GM18508 (cell line): Measurements from ENCODE around the gene RBMS3.
"Not testable (repeated sequence)": the region's sequence is repeated elsewhere in the genome, so short reads cannot be mapped to it uniquely, and the experiment has no call there.

Experiments
- ATAC-seq: cut with Tn5 transposase; IDR thresholded peaks from one replicate; pipeline ENCODE4 v1.9.1; 2021; ENCODE audit warnings: moderate number of reproducible peaks; ENCODE audit not compliant: insufficient read depth, unreplicated experiment

RBMS3 gene

DNA sequence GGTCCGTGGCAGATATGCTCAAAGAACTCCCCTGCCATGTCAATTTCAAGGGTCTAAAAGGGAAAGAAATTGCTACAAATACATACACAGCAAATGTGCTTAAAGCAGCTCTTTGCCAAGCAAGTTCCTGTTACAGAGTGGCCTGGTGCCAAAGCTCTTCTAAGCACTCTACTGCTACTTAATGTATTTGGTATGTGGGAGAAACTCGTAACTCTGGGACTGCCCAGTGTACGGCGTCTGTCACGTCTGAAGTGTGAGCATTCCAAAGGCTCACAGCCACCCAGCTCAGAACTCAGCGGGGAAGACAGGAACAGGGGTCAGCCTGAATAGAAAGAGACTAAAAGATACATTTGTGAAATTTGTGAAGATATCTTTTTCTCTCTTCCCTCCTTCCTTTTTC, 54.6 kb downstream of the RBMS3 start:
- no peak for ATAC-seq

DNA sequence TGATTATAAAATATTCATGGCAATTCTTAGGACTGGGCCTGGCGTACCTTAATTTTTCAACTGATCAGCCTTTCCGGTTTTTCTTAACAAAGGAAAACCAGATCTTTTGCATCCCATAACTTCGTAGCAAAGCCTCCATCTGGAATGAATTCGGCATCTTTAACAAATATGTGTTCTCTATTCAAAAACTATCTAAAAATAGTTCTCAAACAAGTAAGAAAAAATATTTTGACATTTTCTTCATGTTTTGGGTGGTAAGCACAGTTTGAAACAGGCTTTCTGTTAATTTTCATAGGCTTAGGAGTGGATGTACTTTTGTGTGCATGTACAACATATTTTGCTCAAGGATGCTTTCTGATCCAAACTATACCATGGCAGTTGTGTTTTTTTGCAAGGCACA, 55.1 kb downstream of the RBMS3 start:
- ATAC-seq, result no peak

DNA sequence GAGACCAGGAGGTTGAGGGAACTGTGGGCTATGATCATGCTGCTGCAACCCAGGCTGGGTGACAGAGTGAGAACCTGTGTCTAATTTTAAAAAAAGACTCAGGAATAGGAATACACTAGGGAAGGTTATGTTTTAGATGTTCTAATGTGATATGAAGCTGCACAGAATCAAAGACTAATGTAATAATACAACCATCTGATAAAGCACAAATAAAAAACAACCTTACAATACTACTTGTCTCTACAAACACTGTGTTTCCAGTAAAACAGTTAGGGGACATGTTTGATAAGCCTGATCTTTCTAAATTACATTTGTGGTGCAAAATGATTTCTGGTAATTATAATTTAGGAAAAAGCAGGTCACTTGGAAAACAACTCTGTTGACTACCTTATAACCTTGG, 56.7 kb downstream of the RBMS3 start:
- ATAC-seq, result no peak

DNA sequence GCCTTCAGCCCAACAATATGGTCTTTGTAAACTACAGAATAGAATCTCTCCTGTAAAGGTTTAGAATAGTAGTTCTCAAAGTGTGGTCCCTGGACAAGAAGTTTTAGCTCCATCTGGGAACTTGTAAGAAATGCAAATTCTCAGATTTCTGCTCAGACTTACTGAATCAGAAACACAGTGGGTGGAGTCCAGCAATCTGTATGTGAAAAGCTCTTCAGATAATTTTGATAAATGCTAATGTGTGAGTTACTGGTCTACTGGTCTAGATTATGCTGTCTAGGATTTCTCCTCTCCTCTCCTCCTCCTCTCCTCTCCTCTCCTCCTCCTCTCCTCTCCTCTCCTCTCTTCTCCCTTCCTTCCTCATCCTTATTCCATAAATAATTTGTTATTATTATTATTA, 57.5 kb downstream of the RBMS3 start:
- ATAC-seq, result no peak

DNA sequence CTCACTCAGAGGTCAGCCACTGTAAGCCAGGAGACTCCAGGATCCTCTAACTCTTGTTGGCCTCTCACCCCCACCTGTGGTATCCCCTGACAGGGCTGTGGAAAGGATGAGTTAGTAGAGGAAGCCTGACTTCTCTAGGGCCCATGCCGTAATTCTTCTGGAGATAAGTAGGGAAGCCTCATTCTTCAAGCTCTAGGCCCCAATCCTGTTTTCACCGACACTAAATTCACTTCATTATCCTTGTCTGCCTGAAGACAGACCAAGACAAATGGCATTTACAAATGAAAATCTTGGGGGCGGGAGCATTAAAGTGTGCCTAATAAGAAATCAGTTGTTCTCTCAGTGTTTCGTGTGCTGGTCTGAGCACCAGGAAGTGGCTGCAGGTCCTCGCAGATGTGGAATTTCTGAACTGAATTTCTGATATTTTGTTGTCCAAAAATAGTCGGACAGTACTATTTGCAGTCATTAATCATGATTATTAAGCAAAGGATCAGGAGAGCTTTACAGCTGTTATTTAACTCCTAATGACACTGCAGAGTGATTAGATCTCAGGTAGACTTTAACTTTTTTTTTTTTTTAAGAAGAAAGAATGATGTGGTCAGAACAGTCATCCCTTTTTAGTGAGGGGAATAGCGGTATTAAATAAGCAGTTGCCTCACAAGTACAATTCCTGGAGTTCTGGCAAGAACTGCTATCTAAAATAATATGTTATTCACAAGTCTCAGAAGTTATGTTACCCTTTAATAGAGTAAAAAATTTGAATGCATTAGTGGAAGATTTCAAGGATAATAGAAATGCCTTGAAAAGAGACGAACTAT, 58.4 kb downstream of the RBMS3 start:
- no peak for ATAC-seq

DNA sequence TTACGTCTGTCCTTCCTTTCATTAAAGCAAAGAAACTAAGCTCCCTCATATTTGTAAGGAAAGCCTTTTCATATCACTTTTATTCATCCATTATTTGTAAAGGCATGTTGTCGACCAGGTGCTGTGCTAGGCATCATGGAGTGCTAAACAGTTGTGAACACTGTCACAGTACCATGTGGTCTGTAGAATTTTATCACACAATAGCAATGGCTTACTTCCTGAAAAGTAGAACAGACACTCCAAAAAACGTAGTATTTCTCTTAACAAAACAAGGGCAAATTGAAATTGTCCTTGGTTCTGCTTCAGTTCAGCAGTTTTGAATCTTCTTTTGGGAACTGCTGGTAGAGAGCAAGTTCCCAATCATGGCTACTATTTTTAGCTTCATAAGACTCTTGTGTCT, 63.3 kb downstream of the RBMS3 start:
- no peak for ATAC-seq

DNA sequence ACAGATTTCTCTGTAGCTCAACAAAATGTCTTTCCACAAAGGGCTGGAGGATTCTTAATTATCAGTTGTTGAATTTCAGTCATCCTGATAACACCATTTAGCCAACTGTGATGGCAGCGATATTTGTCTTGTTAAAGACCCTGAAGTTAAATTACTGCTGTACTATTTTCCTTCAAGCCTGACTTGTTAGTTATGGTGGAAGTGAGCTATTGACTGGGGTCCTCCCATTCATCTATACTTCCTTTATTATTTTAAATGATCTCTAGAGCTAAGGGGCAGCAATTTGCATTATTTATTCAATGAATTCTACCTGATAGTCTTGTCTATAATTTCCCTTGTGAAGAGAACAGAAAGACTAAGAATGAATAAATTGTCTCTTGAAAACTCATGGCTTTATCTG, 64.1 kb downstream of the RBMS3 start:
- ATAC-seq, result no peak

DNA sequence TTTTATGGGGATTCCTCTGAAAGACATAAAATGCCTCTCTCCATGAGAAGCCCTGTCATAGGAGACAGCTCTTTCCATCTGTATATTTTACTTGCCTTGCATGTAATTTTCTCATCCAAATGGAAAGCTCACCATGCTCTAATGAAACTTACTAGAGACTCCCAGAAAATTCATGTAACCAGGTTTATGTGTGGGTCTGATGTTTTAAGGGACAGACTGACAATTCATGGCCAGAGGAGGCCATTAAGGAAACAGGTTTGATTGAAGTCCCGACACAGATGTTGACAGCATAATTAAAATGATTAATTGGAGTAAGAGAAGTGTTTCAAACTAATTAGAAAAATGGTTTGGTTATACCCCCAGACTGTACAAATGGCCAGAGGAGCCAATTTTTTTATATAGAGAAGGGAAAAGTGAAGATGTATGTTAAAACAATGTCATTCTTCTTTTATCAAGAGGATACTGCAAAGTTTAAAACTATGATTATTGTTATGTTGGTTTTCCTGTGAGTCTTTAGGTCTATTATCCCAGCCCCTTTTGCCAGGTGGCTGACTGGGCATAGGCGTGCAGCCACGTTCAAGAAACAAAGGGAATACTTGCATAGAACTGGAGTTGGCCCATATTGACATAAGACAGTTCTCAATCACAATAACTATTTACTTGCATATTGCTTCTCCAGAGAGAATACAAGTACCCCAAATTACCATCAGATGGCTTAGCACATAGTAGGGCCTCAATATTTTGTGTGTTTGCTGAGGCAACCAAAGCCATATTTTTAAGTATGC, 64.8 kb downstream of the RBMS3 start:
- no peak for ATAC-seq

DNA sequence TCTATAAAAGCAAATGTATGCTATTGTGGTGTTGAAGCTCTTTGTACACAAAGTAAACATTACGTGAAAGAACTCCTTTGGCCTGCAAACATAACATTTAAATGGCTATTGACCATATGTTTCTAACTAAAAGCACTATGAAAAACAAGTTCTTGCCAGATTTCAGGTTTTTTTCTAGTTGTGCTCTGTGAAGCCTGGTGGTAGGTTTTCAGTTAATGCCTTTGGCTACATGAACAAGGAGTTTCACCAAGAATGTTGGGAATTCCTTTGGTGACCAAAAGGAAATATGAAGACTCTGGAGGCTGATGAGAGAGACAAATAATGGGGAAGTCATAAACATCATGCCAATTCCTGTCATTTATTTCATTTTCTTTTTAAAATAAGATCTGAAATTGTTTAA, 66.0 kb downstream of the RBMS3 start:
- ATAC-seq, result no peak

DNA sequence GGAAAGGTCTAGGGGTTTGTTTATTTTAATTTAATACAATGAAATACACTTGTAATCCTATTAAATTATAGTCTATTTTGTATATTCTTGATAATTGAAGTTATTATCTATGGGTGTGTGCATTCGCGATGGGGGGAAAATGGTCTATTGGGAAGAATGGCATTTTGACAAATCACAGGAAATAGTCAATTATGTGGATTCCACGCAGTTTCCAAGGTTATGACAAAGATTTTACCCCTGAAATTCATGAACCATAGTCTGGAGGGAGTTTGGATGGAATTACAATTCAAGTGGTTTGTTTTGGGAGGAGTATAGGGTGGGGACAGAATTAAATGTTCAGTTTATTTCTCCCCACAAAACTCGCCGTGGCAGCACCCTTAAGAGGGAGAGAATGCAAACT, 66.5 kb downstream of the RBMS3 start:
- ATAC-seq, result no peak

DNA sequence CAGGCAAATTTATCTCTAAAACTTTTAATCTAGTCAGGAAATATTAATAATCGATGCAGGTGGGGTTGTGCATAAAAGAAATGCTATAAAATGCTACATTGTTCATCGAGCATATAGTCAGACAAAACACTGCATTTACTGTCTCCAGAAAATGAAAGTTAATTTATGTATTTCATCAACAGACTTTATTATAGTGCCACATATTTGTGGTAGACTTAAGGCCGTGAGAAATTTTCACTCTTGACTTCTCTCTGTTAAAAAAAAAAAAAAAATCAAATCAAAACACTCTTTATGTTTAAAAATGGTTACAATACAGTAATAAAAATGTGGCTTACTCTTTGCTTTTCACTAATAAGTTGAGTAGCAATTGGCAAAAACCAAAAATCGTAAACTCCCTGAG, 67.4 kb downstream of the RBMS3 start:
- no peak for ATAC-seq

DNA sequence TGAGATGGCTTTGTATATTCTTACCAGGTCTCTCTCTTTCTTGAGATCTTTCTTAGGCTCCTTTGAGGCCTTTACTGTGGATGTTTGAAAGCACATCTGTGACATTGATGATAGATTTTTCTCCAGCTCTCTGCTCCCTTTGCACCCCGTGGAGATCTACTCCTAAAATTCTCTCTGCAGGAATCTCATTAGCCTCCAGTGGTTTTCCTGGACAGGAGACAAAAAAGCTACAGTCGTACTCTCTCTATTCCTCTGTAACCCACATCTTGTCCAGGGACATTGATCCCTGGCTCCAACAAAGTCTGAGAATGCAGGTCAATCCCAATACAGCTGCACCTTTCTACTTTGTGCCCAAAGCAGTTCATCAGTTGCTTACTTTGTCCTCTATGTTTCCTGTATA, 68.2 kb downstream of the RBMS3 start:
- ATAC-seq, result no peak

DNA sequence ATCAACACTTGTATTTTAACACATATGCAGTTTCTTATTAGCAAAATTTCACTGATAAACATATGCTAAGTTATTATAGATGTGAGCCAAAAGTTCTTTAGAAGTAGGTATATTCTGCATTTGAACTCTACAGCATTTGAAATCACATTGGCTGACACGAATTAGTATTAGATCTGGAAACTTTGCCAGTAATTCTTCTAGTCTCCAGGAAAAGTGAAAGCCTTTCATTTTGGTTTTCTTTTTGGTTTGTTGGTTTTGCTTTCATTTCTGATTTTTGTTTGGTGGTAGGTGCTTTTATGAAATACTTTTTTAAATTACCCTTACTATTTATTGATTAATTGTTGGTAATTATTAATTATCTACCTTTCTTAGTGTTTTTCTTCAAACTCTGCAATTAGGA, 72.9 kb downstream of the RBMS3 start:
- no peak for ATAC-seq

DNA sequence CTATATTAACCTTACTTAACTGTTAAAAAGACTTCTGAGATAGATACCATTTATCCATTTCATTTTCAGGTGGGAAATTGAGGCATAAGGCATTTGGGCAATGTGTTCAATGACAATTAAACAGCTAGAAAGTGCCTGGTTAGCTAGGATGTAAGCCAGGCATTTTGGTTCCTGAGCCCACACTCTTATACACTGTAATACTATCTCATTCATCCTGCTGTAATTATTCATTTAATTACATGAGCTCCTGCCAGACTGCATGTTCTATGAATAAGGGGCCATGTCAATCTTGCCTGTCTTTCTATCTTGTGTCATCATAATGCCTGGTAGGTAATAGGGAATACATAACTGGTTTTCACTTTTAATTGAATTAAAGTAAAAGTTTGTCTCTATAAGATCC, 74.0 kb downstream of the RBMS3 start:
- ATAC-seq, result no peak

DNA sequence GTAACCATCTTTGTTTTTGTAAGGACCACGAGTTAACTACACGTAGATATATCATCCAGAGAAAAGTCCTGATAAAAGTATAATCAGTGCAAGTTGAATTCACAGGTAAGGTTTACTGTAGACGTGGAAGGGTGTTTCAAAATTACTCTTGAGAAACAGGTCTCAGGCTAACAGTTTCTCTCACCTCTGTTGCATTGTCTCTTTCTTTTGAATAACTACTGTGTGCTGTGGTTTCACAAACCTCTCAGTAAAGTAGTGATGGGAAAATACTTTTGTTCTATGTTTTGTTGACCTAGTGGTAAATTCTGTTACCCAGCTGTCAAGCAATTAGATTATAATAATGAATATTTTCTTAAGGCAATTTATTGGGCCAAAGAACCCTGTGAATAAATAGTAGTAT, 75.2 kb downstream of the RBMS3 start:
- ATAC-seq, result no peak

DNA sequence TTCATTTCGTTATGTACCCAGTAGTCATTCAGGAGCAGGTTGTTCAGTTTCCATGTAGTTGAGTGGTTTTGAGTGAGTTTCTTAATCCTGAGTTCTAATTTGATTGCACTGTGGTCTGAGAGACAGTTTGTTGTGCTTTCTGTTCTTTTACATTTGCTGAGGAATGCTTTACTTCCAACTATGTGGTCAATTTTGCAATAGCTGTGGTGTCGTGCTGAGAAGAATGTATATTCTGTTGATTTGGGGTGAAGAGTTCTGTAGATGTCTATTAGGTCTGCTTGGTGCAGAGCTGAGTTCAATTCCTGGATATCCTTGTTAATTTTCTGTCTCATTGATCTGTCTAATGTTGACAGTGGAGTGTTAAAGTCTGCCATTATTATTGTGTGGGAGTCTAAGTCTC, 79.4 kb downstream of the RBMS3 start:
- not testable (repeated sequence) for ATAC-seq

DNA sequence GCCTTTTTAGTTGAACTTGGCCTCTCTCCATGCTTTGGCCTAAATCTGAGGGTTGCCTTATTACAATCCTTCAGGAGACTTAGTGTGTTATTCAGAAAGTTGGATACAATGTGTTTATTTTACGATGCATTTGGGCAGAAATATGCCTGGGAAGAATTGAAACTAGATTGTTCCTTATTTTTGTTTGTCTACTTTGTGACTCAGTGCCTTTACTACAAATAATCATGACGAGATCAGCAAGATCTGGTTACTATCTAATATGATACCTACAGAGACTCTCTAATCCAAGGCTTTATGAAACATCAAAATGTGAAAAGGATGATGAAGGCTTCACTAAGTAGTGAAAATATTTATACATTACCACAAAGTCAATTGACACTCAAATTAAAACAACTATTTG, 82.2 kb downstream of the RBMS3 start:
- ATAC-seq, result no peak

DNA sequence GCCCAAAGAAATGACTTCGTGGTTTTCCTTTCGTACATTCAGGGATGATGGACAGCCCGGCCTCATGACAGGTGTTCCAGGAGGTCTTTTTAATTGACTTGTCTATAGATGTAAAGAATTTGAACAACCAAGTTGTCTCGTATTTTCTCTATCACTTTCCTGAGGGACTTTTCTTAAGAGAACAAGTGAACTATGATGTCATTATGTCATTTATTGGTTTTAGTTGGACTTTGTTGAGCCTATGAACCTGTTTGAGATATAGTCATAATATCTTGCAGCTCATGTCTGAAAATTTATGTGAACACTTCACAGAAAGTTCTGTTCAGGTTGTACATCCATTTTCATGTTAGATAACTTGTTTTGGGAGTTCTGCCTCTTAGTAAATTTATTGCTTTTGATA, 89.2 kb downstream of the RBMS3 start:
- no peak for ATAC-seq

DNA sequence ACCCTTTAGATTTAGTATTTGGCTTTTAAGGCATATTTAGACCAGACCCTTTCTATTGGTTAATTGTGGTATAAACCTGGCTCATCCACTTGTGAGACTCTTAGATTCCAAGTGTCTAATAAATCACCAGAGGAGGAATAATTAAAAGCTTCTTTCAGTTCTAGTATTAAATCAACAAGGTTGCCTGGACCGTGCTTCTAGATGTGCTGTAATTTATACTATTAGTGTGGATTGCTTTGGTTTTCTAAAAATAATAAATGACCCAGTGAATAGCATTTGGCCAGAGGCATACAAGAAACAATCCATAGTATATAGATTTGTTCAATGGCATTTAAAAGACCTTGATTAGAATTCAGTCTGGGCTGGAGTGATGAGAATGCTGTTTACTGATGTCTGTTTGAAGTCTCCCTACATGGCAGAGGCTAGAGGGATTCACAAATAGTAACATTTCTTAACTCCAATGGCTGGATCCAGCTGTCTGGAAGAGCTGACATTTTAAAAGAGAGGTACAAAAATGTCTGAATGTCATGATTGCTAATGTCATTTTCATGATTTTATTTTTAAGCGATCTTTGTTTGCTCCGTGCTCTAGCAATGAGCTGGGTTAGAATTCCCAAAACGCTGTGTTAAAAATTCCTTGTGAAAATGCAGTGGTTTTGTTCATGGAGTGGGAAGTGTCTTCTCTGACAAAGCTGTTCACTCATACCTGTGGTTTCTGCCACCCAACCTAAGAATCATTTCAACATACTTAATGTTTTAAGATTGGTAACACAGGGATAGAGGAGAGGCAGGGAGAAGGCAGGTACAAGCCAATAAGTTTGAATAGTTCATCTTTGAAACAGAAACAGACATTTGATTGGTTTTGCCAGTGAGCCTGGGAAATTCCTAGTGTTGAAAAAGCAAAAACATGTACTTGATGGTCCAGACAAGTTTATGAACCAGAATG, 89.9 kb downstream of the RBMS3 start:
- no peak for ATAC-seq

DNA sequence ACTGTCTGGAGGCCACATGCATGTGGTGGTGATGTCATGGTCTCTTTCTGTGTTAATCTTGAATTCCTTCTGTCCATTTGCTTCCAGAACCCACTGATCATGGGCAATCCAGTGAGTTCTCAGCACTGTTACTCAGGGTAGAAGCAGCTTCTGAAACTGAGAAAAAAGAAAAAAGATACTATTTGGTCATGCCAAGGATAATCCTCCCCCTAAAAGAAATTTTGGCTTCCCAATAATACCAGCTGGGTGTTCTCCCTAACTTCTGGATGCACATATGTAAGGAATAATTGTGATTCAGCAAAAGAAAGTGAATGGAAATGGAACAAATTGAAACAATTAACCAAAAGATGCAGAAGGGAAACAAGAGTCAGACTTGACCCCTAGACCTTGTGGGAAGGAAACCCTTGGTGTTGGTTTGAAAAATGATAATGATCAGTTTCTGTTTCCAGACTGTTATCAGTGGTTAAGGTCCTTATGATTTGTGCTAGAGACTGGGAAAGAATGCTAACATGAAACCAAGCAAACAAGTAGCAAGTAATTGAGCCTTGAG, 92.3 kb downstream of the RBMS3 start:
- ATAC-seq, result no peak

DNA sequence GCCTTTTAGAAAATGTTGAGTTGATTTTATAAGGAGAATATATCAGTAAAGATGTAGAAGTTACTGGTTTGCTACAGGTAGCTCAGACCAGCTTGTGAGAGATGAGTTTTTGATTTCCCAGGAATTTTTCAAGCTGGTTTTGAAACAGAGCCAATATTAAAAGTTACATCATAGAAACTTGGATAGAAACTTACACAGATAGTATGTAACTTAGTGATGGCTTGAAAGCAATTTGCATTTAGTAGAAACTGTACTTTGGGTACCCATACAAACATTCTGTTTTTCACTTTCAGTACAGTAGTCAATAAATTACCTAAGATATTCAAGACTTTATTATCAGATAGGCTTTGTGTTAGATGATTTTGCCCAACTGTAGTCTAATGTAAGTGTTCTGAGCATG, 93.4 kb downstream of the RBMS3 start:
- ATAC-seq, result no peak
